ENCODE results near the gene HOXA1. TPM values are rescaled to one million over a fixed set of nuclear protein-coding genes. Genes with fewer than 3 reads are reported as not detected.

The HOXA1 gene
- total and polyA plus RNA-seq, 2 of the 8 experiments (the other 6 are each of a cell fraction or from before 2014, with no cell fraction given): not detected

DNA sequence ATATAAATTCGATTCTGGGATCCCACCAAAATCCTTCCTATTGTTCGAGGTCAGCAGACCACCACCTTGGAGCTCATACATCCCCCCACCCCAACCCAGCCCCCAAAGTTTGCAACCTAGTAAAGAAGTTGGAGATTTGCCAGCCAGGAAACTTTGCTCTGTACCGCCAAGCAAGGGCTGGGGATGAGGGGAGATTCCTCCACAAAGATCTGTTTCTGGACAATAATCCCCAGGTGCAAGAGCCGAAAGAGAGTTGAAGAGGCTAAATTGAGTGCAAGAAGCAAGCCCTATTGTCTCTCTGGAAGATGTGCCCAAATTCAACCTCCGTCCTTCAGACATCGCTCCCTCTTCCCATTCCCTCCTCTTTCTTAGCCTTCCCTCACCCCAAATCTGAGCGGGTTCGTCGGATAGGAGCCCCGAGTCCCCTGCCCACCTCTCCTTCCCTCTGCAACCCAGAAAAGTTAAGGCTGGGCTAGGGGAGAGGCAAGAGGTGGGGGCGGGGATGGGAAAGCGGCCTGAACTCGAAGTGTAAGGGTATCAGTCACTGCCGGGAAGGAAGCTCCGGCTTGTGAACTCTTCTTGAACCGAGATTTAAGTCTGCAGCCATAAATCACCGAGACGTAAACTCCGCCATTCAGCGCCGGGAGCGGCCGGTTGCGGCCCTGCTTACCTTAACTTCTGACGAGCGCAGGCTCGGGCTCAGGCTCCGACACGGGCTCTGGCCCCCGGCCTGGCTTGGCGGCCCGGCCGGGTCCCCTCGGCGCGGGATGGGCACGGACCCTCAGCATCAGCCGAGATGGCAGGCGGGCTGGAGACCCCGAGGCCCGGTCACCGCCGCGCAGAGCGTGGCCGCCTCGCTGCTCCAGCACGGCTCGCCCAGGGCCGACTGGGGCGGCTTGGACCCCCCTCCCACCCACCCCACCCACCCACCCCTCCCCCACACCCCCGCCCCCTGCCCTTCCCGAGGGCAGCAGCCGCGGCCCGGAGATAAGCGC is 17.5 kb upstream of the HOXA1 start (continued):
- TF ChIP-seq, protein P1, sequence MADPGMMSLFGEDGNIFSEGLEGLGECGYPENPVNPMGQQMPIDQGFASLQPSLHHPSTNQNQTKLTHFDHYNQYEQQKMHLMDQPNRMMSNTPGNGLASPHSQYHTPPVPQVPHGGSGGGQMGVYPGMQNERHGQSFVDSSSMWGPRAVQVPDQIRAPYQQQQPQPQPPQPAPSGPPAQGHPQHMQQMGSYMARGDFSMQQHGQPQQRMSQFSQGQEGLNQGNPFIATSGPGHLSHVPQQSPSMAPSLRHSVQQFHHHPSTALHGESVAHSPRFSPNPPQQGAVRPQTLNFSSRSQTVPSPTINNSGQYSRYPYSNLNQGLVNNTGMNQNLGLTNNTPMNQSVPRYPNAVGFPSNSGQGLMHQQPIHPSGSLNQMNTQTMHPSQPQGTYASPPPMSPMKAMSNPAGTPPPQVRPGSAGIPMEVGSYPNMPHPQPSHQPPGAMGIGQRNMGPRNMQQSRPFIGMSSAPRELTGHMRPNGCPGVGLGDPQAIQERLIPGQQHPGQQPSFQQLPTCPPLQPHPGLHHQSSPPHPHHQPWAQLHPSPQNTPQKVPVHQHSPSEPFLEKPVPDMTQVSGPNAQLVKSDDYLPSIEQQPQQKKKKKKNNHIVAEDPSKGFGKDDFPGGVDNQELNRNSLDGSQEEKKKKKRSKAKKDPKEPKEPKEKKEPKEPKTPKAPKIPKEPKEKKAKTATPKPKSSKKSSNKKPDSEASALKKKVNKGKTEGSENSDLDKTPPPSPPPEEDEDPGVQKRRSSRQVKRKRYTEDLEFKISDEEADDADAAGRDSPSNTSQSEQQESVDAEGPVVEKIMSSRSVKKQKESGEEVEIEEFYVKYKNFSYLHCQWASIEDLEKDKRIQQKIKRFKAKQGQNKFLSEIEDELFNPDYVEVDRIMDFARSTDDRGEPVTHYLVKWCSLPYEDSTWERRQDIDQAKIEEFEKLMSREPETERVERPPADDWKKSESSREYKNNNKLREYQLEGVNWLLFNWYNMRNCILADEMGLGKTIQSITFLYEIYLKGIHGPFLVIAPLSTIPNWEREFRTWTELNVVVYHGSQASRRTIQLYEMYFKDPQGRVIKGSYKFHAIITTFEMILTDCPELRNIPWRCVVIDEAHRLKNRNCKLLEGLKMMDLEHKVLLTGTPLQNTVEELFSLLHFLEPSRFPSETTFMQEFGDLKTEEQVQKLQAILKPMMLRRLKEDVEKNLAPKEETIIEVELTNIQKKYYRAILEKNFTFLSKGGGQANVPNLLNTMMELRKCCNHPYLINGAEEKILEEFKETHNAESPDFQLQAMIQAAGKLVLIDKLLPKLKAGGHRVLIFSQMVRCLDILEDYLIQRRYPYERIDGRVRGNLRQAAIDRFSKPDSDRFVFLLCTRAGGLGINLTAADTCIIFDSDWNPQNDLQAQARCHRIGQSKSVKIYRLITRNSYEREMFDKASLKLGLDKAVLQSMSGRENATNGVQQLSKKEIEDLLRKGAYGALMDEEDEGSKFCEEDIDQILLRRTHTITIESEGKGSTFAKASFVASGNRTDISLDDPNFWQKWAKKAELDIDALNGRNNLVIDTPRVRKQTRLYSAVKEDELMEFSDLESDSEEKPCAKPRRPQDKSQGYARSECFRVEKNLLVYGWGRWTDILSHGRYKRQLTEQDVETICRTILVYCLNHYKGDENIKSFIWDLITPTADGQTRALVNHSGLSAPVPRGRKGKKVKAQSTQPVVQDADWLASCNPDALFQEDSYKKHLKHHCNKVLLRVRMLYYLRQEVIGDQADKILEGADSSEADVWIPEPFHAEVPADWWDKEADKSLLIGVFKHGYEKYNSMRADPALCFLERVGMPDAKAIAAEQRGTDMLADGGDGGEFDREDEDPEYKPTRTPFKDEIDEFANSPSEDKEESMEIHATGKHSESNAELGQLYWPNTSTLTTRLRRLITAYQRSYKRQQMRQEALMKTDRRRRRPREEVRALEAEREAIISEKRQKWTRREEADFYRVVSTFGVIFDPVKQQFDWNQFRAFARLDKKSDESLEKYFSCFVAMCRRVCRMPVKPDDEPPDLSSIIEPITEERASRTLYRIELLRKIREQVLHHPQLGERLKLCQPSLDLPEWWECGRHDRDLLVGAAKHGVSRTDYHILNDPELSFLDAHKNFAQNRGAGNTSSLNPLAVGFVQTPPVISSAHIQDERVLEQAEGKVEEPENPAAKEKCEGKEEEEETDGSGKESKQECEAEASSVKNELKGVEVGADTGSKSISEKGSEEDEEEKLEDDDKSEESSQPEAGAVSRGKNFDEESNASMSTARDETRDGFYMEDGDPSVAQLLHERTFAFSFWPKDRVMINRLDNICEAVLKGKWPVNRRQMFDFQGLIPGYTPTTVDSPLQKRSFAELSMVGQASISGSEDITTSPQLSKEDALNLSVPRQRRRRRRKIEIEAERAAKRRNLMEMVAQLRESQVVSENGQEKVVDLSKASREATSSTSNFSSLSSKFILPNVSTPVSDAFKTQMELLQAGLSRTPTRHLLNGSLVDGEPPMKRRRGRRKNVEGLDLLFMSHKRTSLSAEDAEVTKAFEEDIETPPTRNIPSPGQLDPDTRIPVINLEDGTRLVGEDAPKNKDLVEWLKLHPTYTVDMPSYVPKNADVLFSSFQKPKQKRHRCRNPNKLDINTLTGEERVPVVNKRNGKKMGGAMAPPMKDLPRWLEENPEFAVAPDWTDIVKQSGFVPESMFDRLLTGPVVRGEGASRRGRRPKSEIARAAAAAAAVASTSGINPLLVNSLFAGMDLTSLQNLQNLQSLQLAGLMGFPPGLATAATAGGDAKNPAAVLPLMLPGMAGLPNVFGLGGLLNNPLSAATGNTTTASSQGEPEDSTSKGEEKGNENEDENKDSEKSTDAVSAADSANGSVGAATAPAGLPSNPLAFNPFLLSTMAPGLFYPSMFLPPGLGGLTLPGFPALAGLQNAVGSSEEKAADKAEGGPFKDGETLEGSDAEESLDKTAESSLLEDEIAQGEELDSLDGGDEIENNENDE (IDR thresholded peaks at IDR 0.05; ENCODE audit: insufficient replicate concordance, low read length): no peak
- no peak for TF ChIP-seq NANOG (IDR thresholded peaks at IDR 0.05; ENCODE audit: insufficient read depth, low read depth, low read length, poor library complexity, severe bottlenecking)
- TF ChIP-seq, protein P2, sequence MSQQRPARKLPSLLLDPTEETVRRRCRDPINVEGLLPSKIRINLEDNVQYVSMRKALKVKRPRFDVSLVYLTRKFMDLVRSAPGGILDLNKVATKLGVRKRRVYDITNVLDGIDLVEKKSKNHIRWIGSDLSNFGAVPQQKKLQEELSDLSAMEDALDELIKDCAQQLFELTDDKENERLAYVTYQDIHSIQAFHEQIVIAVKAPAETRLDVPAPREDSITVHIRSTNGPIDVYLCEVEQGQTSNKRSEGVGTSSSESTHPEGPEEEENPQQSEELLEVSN (IDR thresholded peaks at IDR 0.05): no peak
- TF ChIP-seq KDM5A (IDR thresholded peaks at IDR 0.05; ENCODE audit: low read length): no peak
- no peak for TF ChIP-seq HDAC2 (IDR thresholded peaks at IDR 0.05; ENCODE audit: borderline replicate concordance in 1 of 2, low read depth in 2 of 2, low read length in 2 of 2)
- no peak for TF ChIP-seq TAF7 (optimal IDR thresholded peaks at IDR 0.05; ENCODE audit: borderline replicate concordance, low read depth, low read length)
- peak; percentile 61 for TF ChIP-seq KDM4A (IDR thresholded peaks at IDR 0.05; ENCODE audit: low read depth, low read length, severe bottlenecking)
